ENCODE results near the gene EXOC3. TPM values are rescaled to one million over a fixed set of nuclear protein-coding genes. Genes with fewer than 3 reads are reported as not detected.

The EXOC3 gene
- total RNA-seq, 4 donors from 2014 or later = 39.1 to 54.6 (median 42.8) TPM

DNA sequence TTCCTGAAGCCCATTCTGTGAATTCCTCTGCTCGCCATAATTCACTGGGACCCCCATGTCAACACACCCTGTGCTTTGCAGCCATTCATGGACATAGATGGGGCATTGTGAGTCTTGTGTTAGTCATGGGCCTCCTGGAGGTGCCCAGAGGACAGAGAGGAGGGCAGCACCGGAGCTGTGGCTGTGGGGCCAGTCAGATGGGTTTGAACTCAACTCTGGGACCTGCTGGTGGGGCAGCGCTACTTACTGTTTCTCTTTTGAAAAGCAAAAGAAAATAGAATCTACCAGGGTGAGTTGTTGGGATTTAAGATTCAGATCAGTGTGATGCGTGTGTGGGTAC, 11.3 kb upstream of the EXOC3 start:
- H3K4me1 ChIP-seq = peaks cover 0 to 18% (median 3%) of the 10 kb centered on the region in 3 donors
- 72 to 73% methylated on average over 3 to 4 of the region's 4 CpGs for WGBS, 2 donors
- TF ChIP-seq, protein P1, sequence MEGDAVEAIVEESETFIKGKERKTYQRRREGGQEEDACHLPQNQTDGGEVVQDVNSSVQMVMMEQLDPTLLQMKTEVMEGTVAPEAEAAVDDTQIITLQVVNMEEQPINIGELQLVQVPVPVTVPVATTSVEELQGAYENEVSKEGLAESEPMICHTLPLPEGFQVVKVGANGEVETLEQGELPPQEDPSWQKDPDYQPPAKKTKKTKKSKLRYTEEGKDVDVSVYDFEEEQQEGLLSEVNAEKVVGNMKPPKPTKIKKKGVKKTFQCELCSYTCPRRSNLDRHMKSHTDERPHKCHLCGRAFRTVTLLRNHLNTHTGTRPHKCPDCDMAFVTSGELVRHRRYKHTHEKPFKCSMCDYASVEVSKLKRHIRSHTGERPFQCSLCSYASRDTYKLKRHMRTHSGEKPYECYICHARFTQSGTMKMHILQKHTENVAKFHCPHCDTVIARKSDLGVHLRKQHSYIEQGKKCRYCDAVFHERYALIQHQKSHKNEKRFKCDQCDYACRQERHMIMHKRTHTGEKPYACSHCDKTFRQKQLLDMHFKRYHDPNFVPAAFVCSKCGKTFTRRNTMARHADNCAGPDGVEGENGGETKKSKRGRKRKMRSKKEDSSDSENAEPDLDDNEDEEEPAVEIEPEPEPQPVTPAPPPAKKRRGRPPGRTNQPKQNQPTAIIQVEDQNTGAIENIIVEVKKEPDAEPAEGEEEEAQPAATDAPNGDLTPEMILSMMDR (IDR thresholded peaks at IDR 0.05) = no peak
- no peak for TF ChIP-seq POLR2A (IDR thresholded peaks at IDR 0.05)
- intact Hi-C loops (cut with DNase I) = no loop called here
- H3K9me3 ChIP-seq = no peaks in the 10 kb centered on the region
- H3K27me3 ChIP-seq = peaks cover 0 to 33% (median 0%) of the 10 kb centered on the region in 4 donors
- no peaks in the 10 kb centered on the region for H3K36me3 ChIP-seq
- no peak overlapping the region for H3K27ac ChIP-seq
- DNase-seq = no peak
- no peak overlapping the region for H3K4me3 ChIP-seq

DNA sequence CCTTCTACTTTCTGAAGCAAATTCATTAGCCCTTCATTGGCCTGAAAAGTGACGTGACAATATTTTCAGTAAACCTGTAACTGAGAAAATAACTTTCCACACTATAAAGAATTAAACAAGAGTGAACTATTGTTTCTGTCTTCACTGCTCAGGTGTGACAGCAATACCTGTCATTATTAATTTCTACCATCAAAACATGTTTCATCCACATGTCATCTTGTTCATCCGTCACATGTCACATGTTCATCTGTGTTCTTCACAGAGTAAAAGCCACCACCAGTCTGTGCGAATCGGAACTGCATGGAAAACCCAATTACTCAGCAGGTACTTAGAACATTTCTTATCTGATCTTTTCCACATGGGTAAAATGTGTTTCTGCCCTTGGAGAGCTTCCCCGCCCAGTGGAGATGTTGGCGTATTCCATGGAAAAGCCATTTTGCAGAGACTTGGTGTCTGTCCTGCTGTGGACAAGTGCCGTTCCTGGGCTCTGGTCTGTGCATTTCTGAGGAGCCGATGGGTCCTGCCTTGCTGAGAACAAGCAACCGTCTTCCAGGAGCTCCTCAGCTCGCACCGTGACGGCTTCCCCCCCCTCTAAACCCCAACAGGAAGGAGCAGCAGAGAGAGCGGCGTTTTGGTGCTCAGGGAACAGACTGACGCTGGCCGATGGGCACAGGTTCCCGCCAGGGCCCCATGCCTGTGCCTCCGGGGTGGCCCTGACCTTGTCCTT, 10.6 kb upstream of the EXOC3 start:
- intact Hi-C loops (cut with DNase I) = no loop called here
- 91 to 94% methylated on average over 5 to 7 of the region's 18 CpGs for WGBS, 2 donors
- Histone ChIP-seq H3K36me3 (no peaks in the 10 kb centered on the region), H3K4me3 (no peak overlapping the region), H3K9me3 (no peaks in the 10 kb centered on the region), H3K4me1 (peaks cover 0 to 18% (median 3%) of the 10 kb centered on the region in 3 donors), H3K27ac (no peak overlapping the region), H3K27me3 (peaks cover 0 to 35% (median 0%) of the 10 kb centered on the region in 4 donors)
- TF ChIP-seq, protein P1 (IDR thresholded peaks at IDR 0.05) = no peak
- TF ChIP-seq POLR2A (IDR thresholded peaks at IDR 0.05) = no peak
- DNase-seq = no peak

DNA sequence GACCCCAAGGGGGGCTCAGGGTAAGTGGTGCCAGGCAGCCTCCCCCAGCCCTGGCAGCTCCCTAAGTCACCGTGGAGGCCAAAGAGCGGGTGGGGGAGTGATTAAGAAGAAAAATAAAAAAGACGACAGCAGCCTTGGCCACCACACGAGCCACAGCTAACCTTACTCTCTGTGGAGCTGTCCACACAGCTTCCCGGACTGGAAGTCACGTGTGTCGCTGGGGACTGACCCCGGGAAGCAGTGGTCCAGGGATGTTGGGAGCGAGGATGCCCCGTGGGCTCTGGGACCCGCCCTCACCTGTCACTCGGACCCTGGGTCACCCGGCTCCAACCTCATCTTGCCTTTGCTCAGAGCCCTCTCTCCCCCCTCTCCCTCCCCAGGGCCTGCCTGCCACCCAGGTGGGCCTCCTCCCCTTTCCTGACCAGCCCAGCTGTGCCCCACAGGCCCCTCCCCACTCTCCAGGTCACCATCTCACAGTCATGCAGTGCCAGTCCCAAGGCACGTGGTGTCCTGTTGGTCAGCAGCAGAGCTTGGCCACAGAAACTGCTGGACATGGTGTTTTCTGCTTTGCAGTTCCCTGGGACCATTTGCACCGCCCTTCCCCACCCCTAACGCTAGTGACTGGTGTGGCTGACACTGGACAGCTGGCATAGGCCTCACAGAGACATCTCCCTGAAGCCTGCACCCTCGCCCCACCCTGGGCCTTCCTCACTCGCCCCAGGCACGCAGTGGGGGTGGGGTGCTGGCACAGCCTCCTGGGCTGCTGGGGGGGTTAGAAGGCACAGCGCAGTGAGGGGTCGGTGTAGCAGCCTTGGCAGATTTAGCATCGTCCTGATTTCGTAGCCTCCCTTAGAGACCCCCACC, 9.8 kb upstream of the EXOC3 start:
- no peak overlapping the region for H3K27ac ChIP-seq
- no peaks in the 10 kb centered on the region for H3K9me3 ChIP-seq
- H3K36me3 ChIP-seq = no peaks in the 10 kb centered on the region
- no peak for DNase-seq
- peaks cover 0 to 18% (median 3%) of the 10 kb centered on the region in 3 donors for H3K4me1 ChIP-seq
- TF ChIP-seq, protein P1 (IDR thresholded peaks at IDR 0.05) = no peak
- no peak for TF ChIP-seq POLR2A (IDR thresholded peaks at IDR 0.05)
- H3K27me3 ChIP-seq = peaks cover 0 to 33% (median 0%) of the 10 kb centered on the region in 4 donors
- intact Hi-C loops (cut with DNase I) = no loop called here
- H3K4me3 ChIP-seq = no peak overlapping the region
- 72 to 85% methylated on average over 11 of the region's 23 CpGs for WGBS, 2 donors

DNA sequence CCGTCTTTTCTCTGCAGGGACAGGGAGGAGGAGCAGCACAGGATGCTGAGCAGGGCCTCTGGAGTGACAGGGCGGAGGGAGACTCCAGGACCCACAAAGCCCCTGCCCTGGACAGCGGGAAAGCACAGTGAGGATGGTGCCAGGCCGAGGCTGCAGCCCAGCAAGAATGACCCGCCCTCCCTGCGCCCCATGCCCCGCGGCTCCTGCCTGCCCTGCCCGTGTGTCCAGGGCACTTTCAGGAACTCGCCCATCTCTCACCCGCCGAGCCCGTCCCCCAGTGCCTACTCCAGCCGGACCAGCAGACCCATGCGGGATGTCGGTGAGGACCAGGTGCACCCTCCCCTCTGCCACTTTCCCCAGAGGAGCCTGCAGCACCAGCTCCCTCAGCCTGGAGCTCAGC, 9.1 kb upstream of the EXOC3 start:
- Histone ChIP-seq H3K9me3 (no peaks in the 10 kb centered on the region), H3K4me1 (peaks cover 0 to 18% (median 3%) of the 10 kb centered on the region in 3 donors), H3K27me3 (peaks cover 0 to 26% (median 0%) of the 10 kb centered on the region in 4 donors), H3K36me3 (no peaks in the 10 kb centered on the region), H3K27ac (no peak overlapping the region), H3K4me3 (no peak overlapping the region)
- WGBS, 2 donors = no CpG with 5 or more reads among the region's 16 CpGs
- intact Hi-C loops (cut with DNase I) = no loop called here
- TF ChIP-seq POLR2A (IDR thresholded peaks at IDR 0.05) = no peak
- TF ChIP-seq, protein P1 (IDR thresholded peaks at IDR 0.05) = no peak
- DNase-seq = no peak
